Activated T-helper 1 cell treated with anti-CD3 and anti-CD28 coated beads, Interleukin-2, amount 50 U/mL, for 16 hours (primary cell): ENCODE measurements around the gene SGK2.
"Not testable (repeated sequence)": the region's sequence is repeated elsewhere in the genome, so short reads cannot be mapped to it uniquely, and the experiment has no call there.

Experiments used
- DNase-seq, 2 donors: peaks; one replicate each; pipeline ENCODE4 v3.0.0-alpha.2; 2020; ENCODE audit warnings: low read depth in 1 of 2, low spot score in 1 of 2

Gene SGK2

GRCh38 chr20:43563429-43563828 is 4.6 kb downstream of the SGK2 start:
- DNase-seq, result no peak

GRCh38 chr20:43563991-43564390 is 5.2 kb downstream of the SGK2 start:
- no peak for DNase-seq

GRCh38 chr20:43564455-43564854 is 5.6 kb downstream of the SGK2 start:
- no peak for DNase-seq

- DNase-seq, result no peak
These were observed 6.3 kb downstream of the SGK2 start for GRCh38 chr20:43564993-43565757.

GRCh38 chr20:43565758-43566104 is 6.9 kb downstream of the SGK2 start:
- DNase-seq, result no peak

DNA sequence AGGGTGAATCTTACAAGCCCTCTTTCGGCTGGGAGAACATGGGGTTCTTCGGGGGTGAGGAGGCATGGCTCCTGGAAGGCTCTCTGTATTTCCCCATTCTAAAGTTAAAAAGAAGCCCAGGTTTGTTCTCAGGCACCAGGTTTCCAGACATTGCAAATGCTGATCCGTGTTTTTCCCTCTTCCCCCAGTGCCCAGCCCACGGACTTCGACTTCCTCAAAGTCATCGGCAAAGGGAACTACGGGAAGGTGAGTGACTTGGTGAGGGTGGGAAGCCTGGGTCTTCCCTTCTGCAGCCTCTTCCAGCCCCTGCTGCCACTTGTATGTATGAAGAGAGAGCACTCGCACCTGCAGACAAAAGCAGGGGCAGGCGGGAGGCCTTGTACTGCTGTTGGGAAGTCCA is 8.7 kb downstream of the SGK2 start:
- no peak for DNase-seq

- DNase-seq, result no peak
These were observed 9.9 kb downstream of the SGK2 start for GRCh38 chr20:43568706-43569105.

- no peak for DNase-seq
These were observed 10.5 kb downstream of the SGK2 start for GRCh38 chr20:43569282-43569681.

DNA sequence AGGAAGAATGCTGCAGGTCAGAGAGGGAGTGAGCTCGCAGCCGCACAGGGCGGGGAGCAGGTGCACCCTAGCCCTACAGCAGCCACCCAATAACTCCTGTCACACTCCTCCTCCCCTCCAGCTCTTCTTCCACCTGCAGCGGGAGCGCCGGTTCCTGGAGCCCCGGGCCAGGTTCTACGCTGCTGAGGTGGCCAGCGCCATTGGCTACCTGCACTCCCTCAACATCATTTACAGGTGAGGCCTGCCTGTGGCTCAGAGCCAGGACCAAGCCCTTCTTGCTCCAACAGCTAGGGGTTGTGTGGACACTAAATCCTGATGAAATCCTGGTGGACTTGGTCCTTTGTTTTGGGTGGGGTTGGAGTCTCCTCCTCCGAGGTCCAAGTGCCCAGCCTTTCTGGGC is 11.7 kb downstream of the SGK2 start:
- no peak for DNase-seq

DNA sequence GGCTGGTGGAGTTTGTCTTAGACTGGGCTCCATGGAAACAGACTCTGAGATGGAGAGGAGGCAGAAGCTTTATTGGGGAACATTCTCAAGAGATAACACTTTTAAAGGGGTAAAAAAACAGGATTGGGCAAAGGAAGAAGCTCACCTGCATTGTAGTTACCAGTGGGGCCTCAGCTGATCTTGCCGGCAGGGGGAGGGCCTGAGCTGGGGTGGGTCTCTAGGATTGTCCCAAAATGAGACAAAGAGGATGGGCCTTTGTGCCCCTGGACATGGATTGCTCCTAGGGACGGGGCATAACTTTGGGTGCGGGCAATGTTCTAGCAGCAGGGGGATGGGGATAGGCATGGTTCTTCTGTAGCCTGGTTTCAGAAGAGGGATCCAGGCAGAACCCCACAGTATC is 12.5 kb downstream of the SGK2 start:
- DNase-seq, result no peak

DNA sequence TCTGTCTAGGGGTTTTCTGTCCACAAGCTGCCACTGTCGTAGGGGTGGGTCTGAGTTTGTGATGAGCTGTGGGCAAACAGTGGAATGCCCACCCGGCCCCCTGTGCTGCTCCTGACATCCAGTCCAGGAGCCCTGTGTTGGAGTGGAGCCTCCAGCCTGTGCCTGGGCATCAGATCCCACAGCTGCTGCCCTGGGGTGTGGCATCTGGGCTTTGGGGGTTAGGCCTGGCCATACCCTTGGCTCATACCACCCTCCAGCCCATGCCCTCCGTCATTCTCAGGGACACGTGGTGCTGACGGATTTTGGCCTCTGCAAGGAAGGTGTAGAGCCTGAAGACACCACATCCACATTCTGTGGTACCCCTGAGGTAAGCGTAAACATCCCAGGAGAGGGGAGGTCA is 12.9 kb downstream of the SGK2 start:
- no peak for DNase-seq

- DNase-seq, result no peak
These were observed 14.1 kb downstream of the SGK2 start for GRCh38 chr20:43572891-43573290.

- no peak for DNase-seq
These were observed 17.3 kb downstream of the SGK2 start for GRCh38 chr20:43576108-43576507.

GRCh38 chr20:43579861-43580793 is 21.3 kb downstream of the SGK2 start:
- DNase-seq, result no peak

DNA sequence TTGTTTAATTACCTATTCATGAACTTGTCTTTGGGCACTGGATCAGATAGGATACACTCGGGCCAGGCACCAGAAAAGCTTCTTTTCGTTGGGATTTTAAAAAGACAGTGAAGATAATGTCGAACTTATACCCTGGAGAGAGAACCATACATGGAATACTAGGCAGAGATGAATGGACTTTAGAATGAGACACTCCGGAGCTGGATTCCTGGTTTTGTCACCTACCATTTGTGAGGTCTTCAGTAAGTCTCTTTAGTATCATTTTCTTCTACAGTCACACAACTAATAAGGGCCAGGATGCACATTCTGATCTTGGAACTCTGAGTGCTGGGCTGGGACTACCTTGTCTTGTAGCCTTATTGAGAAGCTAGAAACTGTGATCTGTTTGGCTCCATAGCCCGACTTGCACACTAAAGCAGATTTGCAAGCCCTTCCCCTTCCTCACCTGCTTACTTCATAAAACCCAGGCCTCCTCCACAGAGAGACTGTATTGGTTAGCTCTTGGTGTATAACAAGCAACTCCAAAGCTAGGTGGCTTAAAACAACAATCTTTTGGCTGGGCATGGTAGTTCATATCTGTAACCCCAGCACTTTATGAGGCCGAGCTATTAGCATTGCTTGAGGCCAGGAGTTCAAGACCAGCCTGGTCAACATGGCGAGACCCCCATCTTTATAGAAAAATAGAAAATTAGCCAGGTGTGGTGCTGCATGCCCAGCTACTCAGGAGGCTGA is 24.5 kb downstream of the SGK2 start:
- DNase-seq, result no peak

GRCh38 chr20:43583982-43584432 is 25.2 kb downstream of the SGK2 start:
- no peak for DNase-seq

DNA sequence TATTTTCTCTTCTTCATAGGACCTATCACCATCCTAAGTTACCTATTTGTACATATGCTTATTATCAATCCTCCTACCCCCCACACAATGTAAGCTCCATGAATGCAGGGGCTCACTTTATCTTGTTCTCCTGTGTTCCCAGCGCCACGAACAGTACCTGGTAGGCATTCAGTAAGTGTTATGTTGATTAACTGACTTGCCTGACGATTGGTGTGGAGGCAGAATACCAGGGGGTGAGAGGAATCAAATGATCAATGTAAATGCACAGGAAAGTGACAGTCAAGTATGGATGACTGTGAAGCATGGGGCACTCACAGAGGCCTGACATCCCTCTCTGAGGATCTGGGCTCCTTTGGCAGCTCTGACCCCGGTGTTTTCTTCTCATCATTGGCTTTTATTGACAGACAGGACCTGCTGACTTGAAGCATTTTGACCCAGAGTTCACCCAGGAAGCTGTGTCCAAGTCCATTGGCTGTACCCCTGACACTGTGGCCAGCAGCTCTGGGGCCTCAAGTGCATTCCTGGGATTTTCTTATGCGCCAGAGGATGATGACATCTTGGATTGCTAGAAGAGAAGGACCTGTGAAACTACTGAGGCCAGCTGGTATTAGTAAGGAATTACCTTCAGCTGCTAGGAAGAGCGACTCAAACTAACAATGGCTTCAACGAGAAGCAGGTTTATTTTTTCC is 25.8 kb downstream of the SGK2 start:
- DNase-seq, result no peak

DNA sequence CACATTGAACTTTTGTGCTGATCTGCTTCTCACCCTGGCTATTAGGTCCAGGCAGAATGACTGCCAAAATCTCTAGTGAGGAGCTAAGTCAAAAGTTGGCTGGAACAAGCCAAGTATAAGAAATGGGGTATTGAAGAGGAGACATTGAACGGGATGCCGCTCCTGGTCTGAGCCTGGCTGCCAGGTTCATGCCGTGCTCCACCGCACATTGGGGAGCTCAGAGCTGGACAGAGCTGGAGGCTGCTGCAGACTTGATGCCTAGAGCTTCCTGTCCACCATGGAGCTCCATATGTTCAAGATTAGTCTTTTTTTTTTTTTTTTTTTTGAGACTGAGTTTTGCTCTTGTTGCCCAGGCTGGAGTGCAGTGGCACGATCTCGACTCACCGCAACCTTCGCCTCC is 27.8 kb downstream of the SGK2 start:
- DNase-seq, result no peak

DNA sequence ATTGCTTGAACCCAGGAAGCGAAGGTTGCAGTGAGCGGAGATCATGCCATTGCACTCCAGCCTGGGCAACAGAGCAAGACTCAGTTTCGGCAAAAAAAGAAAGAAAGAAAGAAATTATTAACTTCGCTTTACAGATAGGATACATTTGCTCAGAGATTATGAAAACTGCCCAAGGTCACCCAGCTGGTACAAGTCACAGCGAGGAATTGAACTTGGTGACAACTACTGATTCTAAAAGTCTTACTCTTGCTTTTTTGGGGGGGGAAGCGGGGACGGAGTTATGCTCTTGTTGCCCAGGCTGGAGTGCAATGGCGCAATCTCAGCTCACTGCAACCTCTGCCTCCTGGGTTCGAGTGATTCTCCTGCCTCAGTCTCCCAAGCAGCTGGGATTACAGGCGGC is 29.7 kb downstream of the SGK2 start:
- DNase-seq, result not testable (repeated sequence)

DNA sequence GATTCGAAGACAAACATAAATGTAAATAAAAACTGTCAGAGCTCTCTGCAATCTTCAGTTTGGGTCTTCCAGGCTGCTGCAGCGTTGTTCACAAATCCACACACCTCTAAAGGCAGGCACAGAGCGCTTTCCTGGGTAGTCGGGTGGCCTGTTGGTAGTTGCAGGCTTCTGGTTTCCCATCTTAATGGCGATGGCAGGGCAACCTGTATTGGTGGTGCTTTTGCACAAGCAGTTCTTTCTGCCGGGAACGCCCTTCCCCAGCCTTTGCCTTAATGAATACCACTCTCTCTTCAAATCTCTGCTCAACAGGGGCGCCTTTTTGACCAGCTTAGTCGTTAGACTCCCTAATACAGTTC is 31.2 kb downstream of the SGK2 start:
- DNase-seq, result no peak
